ENCODE measurements around the gene DPM2. TPM values are rescaled to one million over a fixed set of nuclear protein-coding genes. Genes with fewer than 3 reads are reported as not detected.

DPM2 gene
- total RNA-seq, 1 donor, result 10.1 TPM

DNA sequence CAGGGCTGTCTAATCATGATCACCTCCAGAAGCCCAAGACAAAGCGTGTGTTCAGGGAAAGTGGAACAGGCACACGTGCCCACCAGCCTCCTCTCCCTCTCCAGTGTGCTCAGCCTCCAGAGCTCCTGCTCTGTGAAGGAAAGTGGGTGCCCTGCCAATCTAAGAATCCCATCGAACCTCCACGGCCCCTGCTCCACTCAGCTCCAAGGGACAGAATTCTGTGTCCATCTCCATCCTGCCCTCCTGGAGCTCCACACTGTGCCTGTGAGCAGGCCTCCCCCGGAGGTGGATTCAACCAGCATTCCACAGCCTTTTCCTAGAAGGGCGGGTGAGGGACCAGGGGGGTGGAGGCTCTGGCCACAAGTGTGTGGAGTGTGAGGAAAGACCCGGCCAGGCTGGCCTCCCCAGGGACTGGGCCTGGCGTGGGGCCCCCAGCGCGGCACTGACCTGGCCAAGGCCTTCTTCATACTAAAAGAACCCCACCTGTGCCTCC lies 37.2 kb upstream of the DPM2 start:
- Histone ChIP-seq H3K9me3 (ENCODE audit: low read depth, low read length) (no peaks in the 10 kb centered on the region), H3K4me2 (ENCODE audit: insufficient read depth, low read length) (no peak overlapping the region), H3K27me3 (ENCODE audit: insufficient read depth, low read length) (no peaks in the 10 kb centered on the region), H3K79me2 (ENCODE audit: insufficient read depth, low read length) (peaks cover 99% of the 10 kb centered on the region), H4K20me1 (ENCODE audit: insufficient read depth, low read length) (peaks cover 86% of the 10 kb centered on the region), H3K36me3 (ENCODE audit: insufficient read depth, low read length) (no peaks in the 10 kb centered on the region), H2AFZ (ENCODE audit: low read length) (no peak overlapping the region), H3K4me1 (ENCODE audit: insufficient read depth, low read length) (peaks cover 43% of the 10 kb centered on the region), H3K27ac (ENCODE audit: low read depth, low read length) (no peak overlapping the region), H3K4me3 (ENCODE audit: insufficient read depth, low read length) (no peak overlapping the region)
- TF ChIP-seq, protein P1, sequence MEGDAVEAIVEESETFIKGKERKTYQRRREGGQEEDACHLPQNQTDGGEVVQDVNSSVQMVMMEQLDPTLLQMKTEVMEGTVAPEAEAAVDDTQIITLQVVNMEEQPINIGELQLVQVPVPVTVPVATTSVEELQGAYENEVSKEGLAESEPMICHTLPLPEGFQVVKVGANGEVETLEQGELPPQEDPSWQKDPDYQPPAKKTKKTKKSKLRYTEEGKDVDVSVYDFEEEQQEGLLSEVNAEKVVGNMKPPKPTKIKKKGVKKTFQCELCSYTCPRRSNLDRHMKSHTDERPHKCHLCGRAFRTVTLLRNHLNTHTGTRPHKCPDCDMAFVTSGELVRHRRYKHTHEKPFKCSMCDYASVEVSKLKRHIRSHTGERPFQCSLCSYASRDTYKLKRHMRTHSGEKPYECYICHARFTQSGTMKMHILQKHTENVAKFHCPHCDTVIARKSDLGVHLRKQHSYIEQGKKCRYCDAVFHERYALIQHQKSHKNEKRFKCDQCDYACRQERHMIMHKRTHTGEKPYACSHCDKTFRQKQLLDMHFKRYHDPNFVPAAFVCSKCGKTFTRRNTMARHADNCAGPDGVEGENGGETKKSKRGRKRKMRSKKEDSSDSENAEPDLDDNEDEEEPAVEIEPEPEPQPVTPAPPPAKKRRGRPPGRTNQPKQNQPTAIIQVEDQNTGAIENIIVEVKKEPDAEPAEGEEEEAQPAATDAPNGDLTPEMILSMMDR (IDR thresholded peaks at IDR 0.05; ENCODE audit: extremely low read depth, low read depth, low read length), result no peak
- DNase-seq (ENCODE audit: insufficient read length, low spot score, missing footprints), result peak; percentile 80

DNA sequence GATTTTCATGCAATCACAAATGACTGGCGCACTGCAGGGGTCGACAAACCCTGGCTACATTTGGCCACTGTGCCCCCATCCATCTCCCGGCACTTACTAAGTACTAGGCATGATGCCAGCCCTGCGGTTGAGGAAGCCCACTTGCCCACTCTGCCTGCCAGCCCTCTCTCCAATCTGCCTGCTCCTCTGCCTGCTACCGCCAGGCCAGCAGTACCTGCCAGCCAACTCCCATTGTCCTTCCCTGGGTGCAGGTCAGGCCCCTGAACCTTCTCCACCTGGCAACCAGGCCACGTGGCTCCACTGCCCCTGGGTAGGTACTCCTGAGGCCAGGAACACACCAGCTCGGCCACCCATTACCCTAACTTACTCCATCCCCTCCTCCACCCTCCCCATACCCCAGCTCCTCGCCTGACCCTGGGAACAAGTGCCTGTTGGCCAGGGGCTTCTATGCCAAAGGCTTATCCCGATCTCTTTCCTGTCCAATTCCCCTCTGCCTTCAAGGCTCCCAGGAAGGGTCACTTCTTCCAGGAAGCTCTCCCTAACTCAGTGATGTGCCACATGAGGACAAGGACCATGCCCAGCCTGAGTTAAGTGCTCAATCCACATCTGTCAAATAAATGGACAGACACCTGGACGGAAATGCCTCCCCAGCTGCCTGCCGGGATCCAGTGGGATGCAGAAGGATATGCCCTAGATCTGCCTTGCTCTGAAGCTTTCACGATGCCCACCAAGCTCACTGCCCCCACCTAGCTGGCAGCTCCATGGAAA lies 36.5 kb upstream of the DPM2 start:
- Histone ChIP-seq H3K79me2 (ENCODE audit: insufficient read depth, low read length) (peaks cover 99% of the 10 kb centered on the region), H3K27me3 (ENCODE audit: insufficient read depth, low read length) (no peaks in the 10 kb centered on the region), H3K36me3 (ENCODE audit: insufficient read depth, low read length) (no peaks in the 10 kb centered on the region), H3K4me3 (ENCODE audit: insufficient read depth, low read length) (no peak overlapping the region), H3K4me1 (ENCODE audit: insufficient read depth, low read length) (peaks cover 37% of the 10 kb centered on the region), H3K9me3 (ENCODE audit: low read depth, low read length) (no peaks in the 10 kb centered on the region), H4K20me1 (ENCODE audit: insufficient read depth, low read length) (peaks cover 80% of the 10 kb centered on the region), H3K27ac (ENCODE audit: low read depth, low read length) (no peak overlapping the region), H2AFZ (ENCODE audit: low read length) (no peak overlapping the region), H3K4me2 (ENCODE audit: insufficient read depth, low read length) (no peak overlapping the region)
- TF ChIP-seq, protein P1 (IDR thresholded peaks at IDR 0.05; ENCODE audit: extremely low read depth, low read depth, low read length), result no peak
- DNase-seq (ENCODE audit: insufficient read length, low spot score, missing footprints), result peak; percentile 46

DNA sequence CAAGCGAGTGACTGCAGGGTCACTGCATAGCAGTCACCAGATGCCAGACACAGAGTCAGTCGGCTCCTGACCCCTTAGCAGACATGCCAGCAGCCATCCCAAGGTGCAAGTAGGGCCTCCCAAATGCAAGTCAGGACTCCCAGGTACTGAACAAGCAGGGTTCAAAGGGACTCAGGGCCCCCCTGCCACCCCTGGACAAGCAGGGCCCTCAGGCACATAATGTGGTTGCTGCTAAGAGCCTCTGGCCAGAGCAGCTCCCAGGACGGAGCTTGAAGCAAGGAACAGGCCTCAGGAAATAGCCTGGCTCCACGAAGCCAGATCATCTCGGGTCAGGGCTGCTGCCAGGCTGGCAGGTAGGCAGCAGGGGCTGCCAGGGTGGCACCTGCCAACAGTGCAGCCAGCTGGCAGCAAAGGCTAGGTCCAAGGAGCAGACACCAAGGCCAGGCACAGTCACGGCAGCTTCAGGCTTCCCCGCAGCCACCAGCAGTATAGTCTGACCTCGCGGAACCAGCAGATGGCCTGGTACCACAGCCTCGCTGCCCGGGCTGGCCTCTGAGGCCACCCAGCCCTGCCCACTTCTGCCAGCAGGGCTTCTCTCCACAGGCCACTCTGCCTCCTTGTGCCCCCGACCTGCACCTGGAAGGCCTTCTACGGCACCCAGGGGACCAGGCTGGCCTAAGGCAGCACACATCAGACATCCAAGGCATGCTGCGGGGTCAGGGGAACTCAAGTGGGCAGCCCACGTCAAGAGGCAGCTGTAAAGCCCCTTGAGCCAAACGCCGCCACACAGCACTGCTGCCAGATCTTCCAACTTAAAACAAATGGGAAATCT lies 35.7 kb upstream of the DPM2 start:
- Histone ChIP-seq H3K4me2 (ENCODE audit: insufficient read depth, low read length) (no peak overlapping the region), H4K20me1 (ENCODE audit: insufficient read depth, low read length) (peaks cover 73% of the 10 kb centered on the region), H3K36me3 (ENCODE audit: insufficient read depth, low read length) (no peaks in the 10 kb centered on the region), H2AFZ (ENCODE audit: low read length) (no peak overlapping the region), H3K79me2 (ENCODE audit: insufficient read depth, low read length) (peaks cover 100% of the 10 kb centered on the region), H3K27me3 (ENCODE audit: insufficient read depth, low read length) (no peaks in the 10 kb centered on the region), H3K9me3 (ENCODE audit: low read depth, low read length) (no peaks in the 10 kb centered on the region), H3K4me1 (ENCODE audit: insufficient read depth, low read length) (peaks cover 37% of the 10 kb centered on the region), H3K27ac (ENCODE audit: low read depth, low read length) (no peak overlapping the region), H3K4me3 (ENCODE audit: insufficient read depth, low read length) (no peak overlapping the region)
- peak; percentile 43 for DNase-seq (ENCODE audit: insufficient read length, low spot score, missing footprints)
- TF ChIP-seq, protein P1 (IDR thresholded peaks at IDR 0.05; ENCODE audit: extremely low read depth, low read depth, low read length), result no peak

Measured in osteoblast (primary cell).